D721Med (cell line): ENCODE measurements around the gene PLEKHN1.

Experiments
- DNase-seq: peaks from one replicate; pipeline ENCODE4 v3.0.0; 2011; ENCODE audit warnings: low spot score; ENCODE audit not compliant: insufficient read length
- FAIRE-seq: peaks from 2 replicates; lab custom pipeline; 2011; peaks lifted over from hg19 to GRCh38; lab: Jason Lieb, UNC
- TF ChIP-seq, protein P1 (sequence below): IDR thresholded peaks from 2 replicates; pipeline ENCODE4 v1.5.1; 2012; ENCODE audit warnings: mild to moderate bottlenecking, control low read depth; ENCODE audit not compliant: insufficient read depth; ENCODE audit errors: missing control alignments

PLEKHN1 gene

DNA sequence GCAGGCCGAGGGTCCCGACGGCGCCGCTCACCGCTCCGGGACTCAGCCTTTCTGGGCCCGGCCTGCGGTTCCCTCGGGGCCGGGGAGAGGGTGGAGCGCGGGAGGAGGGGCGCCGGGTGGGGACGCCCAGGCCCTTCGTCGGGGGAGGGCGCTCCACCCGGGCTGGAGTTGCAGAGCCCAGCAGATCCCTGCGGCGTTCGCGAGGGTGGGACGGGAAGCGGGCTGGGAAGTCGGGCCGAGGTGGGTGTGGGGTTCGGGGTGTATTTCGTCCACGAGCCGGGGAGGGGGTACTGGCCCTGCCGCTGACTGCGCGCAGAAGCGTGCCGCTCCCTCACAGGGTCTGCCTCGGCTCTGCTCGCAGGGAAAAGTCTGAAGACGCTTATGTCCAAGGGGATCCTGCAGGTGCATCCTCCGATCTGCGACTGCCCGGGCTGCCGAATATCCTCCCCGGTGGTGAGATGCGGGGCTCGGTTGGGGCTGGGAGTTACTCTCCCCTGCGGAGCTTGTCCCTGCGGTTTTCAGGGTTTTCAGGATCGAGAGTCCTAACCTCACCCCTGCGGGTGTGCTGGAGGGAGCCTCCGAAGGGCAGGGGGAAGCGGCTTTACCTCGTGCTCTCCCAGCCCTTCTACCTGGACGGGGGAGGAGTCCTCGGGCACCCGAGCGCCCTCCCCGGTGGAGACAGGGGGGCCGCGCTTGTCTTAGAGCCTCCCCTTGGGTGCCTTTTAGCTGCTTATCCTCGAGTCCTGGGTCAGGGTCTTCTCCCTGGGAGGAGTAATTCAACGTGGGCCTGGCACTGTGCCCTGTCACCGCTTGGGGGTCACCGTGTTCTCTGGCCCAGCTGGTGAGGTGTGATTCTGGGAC is 40.5 kb upstream of the PLEKHN1 start:
- FAIRE-seq = no peak

GRCh38 chr1:927234-927633 is 39.0 kb upstream of the PLEKHN1 start:
- TF ChIP-seq, protein P1, sequence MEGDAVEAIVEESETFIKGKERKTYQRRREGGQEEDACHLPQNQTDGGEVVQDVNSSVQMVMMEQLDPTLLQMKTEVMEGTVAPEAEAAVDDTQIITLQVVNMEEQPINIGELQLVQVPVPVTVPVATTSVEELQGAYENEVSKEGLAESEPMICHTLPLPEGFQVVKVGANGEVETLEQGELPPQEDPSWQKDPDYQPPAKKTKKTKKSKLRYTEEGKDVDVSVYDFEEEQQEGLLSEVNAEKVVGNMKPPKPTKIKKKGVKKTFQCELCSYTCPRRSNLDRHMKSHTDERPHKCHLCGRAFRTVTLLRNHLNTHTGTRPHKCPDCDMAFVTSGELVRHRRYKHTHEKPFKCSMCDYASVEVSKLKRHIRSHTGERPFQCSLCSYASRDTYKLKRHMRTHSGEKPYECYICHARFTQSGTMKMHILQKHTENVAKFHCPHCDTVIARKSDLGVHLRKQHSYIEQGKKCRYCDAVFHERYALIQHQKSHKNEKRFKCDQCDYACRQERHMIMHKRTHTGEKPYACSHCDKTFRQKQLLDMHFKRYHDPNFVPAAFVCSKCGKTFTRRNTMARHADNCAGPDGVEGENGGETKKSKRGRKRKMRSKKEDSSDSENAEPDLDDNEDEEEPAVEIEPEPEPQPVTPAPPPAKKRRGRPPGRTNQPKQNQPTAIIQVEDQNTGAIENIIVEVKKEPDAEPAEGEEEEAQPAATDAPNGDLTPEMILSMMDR = no peak
- FAIRE-seq (no peak), DNase-seq (no peak)

More for the DNA sequence above, 40.5 kb upstream of the PLEKHN1 start:
- TF ChIP-seq, protein P1 = no peak
- DNase-seq = no peak

- no peak for DNase-seq
- no peak for FAIRE-seq
- TF ChIP-seq, protein P1 = no peak
Measured at GRCh38 chr1:927748-928147, 38.5 kb upstream of the PLEKHN1 start.

- FAIRE-seq (no peak), DNase-seq (no peak)
- TF ChIP-seq, protein P1 = no peak
Measured at GRCh38 chr1:928825-929661, 37.2 kb upstream of the PLEKHN1 start.

DNA sequence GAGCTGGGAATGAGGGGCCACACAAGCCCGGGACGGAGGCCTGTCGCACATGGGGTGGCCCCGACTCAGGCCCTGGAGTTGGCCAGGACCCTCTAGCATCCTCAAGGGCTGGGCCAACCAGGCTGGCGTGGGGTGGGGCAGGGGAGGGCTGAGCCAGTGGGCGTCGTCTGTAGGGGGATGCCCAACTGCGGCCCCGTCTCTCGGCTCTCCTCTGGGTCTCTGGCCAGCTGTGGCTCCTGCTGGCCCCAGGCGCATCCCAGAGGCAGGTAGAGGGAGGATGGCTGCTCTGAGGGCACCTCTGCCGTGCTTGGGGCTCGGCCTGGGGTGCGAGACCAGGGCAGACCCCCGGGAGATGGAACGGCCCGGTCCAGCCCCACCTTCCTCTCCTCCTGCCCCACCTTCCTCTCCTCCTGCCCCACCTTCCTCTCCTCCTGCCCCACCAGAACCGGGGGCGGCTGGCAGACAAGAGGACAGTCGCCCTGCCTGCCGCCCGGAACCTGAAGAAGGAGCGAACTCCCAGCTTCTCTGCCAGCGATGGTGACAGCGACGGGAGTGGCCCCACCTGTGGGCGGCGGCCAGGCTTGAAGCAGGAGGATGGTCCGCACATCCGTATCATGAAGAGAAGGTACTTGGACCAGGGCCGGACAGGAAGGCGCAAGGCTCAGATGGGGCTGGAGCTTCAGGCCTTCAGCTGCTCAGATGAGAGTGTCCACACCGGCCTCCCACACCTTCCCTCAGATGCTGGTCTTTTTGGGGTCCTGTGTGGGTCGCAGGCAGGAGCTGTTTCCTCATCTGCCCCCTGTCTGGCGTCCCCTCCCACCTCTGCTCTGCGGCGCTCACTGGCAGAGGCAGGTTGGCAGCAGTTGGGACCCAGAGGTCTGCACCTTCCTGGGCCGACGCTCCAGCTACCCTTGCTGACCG is 36.3 kb upstream of the PLEKHN1 start:
- no peak for DNase-seq
- FAIRE-seq = no peak

GRCh38 chr1:930633-931138 is 35.6 kb upstream of the PLEKHN1 start:
- DNase-seq (no peak), FAIRE-seq (no peak)
- TF ChIP-seq, protein P1 = no peak

More for the DNA sequence above, 36.3 kb upstream of the PLEKHN1 start:
- TF ChIP-seq, protein P1 = no peak
